SK-N-SH (cell line): Measurements from ENCODE around the gene ATG16L1.

Source experiments
- EZH2phosphoT487 ChIP-seq: fragments of 200-600 bp; sonication (generic); IDR thresholded peaks from 2 replicates; pipeline ENCODE4 v1.6.1; 2017; ENCODE audit warnings: low read depth, mixed run types, mild to moderate bottlenecking, antibody characterized with exemption, moderate library complexity, borderline replicate concordance
- POLR2AphosphoS5 ChIP-seq: IDR thresholded peaks from 2 replicates; pipeline ENCODE4 v1.6.1; 2012; ENCODE audit warnings: low read depth, low read length
- TF ChIP-seq, protein P1 (sequence below): fragments of 200-600 bp; sonication (generic); IDR thresholded peaks from 2 replicates; pipeline ENCODE4 v1.6.1; 2017; ENCODE audit warnings: antibody characterized with exemption, mild to moderate bottlenecking, moderate library complexity

DNA sequence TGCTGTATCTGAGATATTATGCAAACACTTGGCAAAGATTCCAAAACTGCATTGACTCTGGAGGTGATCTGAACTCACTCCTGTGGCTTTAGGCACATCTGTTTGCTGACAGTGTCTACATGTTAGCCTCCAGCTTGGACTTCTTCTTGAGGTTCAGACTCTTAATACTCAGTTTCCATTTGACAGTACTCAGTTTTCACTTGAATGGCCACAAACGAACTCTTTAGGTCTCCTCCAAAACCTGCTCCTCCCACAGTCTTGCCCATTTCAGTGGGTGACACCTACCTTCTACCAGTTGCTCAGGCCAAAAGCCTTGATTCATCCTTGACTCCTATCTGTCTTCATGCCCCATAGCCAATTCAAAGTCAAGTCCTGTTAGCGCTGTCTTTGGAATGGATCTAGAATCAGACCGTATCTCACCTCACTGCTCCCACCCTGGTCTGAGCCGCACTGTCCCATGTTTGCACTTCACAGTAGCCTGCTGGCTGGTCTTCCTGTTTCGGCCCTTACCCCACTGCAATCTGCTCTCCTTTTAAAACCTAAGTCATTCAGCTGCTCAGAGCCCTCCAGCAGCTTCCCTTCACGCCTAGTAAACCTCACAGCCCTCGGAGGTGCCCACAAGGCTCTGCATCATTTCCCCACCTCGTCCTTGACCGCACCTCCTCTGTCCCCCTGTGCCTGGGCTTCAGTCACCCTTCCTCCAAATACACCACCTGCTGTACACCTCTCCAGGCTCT, 10.5 kb downstream of the ATG16L1 start:
- TF ChIP-seq, protein P1, sequence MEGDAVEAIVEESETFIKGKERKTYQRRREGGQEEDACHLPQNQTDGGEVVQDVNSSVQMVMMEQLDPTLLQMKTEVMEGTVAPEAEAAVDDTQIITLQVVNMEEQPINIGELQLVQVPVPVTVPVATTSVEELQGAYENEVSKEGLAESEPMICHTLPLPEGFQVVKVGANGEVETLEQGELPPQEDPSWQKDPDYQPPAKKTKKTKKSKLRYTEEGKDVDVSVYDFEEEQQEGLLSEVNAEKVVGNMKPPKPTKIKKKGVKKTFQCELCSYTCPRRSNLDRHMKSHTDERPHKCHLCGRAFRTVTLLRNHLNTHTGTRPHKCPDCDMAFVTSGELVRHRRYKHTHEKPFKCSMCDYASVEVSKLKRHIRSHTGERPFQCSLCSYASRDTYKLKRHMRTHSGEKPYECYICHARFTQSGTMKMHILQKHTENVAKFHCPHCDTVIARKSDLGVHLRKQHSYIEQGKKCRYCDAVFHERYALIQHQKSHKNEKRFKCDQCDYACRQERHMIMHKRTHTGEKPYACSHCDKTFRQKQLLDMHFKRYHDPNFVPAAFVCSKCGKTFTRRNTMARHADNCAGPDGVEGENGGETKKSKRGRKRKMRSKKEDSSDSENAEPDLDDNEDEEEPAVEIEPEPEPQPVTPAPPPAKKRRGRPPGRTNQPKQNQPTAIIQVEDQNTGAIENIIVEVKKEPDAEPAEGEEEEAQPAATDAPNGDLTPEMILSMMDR = no peak
- no peak for TF ChIP-seq POLR2AphosphoS5
- TF ChIP-seq EZH2phosphoT487 = no peak
